Activated naive CD4-positive, alpha-beta T cell treated with anti-CD3 and anti-CD28 coated beads for 36 hours (primary cell): ENCODE data around the gene TIMM22. TPM values are rescaled to one million over a fixed set of nuclear protein-coding genes. Genes with fewer than 3 reads are reported as not detected.
"Not testable (repeated sequence)": the region's sequence is repeated elsewhere in the genome, so short reads cannot be mapped to it uniquely, and the experiment has no call there.

ENCODE experiments used
- CTCF ChIA-PET: fragments of 350-600 bp; sonication (Branson Sonifier 250); formaldehyde crosslinking; loops from one replicate; lab custom pipeline; 2021; ENCODE audit warnings: antibody characterized with exemption; lab: Charles Lee
- DNase-seq: peaks from one replicate; pipeline ENCODE4 v3.0.0-alpha.2; 2020
- H3K27ac Mint-ChIP-seq: one replicate; pipeline ENCODE4 v1.8.0; 2021; ENCODE audit warnings: mild to moderate bottlenecking, mixed read lengths
- H3K27me3 Mint-ChIP-seq: one replicate; pipeline ENCODE4 v1.8.0; 2021; ENCODE audit warnings: low read depth, mixed read lengths
- H3K36me3 Mint-ChIP-seq: one replicate; pipeline ENCODE4 v1.8.0; 2021; ENCODE audit warnings: low read depth, mixed read lengths
- H3K4me1 Mint-ChIP-seq: one replicate; pipeline ENCODE4 v1.8.0; 2021; ENCODE audit warnings: low read depth, mixed read lengths
- H3K4me3 Mint-ChIP-seq: one replicate; pipeline ENCODE4 v1.8.0; 2021; ENCODE audit warnings: mild to moderate bottlenecking, moderate library complexity, mixed read lengths
- H3K9me3 Mint-ChIP-seq: one replicate; pipeline ENCODE4 v1.8.0; 2021; ENCODE audit warnings: mixed read lengths
- intact Hi-C: fragments of 100-400 bp; cut with micrococcal nuclease; formaldehyde crosslinking; loops from one replicate; pipeline ENCODE4 v1.15.1; 2023
- total RNA-seq, 2 experiments: library from RNA; stranded (reverse); gene quantifications; one replicate each; pipeline ENCODE4 v1.2.3, GENCODE V29; 2021

Gene TIMM22
- total RNA-seq, result 1 to 10 TPM; 7.3 to 7.4 TPM

GRCh38 chr17:996554-997344 is at the start of gene TIMM22:
Gene TIMM22 (plus strand): TSS chr17:997129. CDS start chr17:997143, 14 bp downstream.
- peak; percentile 95 for DNase-seq
- intact Hi-C loops, result loop anchor here (1.0 to 5.0 kb wide), 7 partner anchors 16 to 586 kb away; partner anchors contain the start of genes GLOD4, MRM3 and VPS53
- H3K9me3 Mint-ChIP-seq, result peaks cover 15% of the 10 kb centered on the region
- peak within 1 kb of the TSS; percentile 90 for H3K4me3 Mint-ChIP-seq
- CTCF ChIA-PET, result interaction anchor here (0.6 to 2.7 kb wide), 14 partner anchors 11 to 215 kb away, joined by 3 to 13 read pairs (median 4); partner anchors contain the start of genes GLOD4, MRM3 and NXN
- no peaks in the 10 kb centered on the region for H3K27me3 Mint-ChIP-seq
- peak within 1 kb of the TSS; percentile 96 for H3K27ac Mint-ChIP-seq
- H3K36me3 Mint-ChIP-seq, result peaks cover 22% of the 10 kb centered on the region
- H3K4me1 Mint-ChIP-seq, result peaks cover 26% of the 10 kb centered on the region

GRCh38 chr17:948284-948852 is 48.6 kb upstream of the TIMM22 start:
- no peaks in the 10 kb centered on the region for H3K9me3 Mint-ChIP-seq
- intact Hi-C loops, result no loop called here
- no peak overlapping the region for H3K27ac Mint-ChIP-seq
- peaks cover 12% of the 10 kb centered on the region for H3K27me3 Mint-ChIP-seq
- H3K4me1 Mint-ChIP-seq, result no peaks in the 10 kb centered on the region
- no peaks in the 10 kb centered on the region for H3K36me3 Mint-ChIP-seq
- H3K4me3 Mint-ChIP-seq, result no peak overlapping the region
- no peak for DNase-seq
- CTCF ChIA-PET, result no interaction called here

- intact Hi-C loops, result no loop called here
- Mint-ChIP-seq H3K4me3 (no peak overlapping the region), H3K27ac (no peak overlapping the region), H3K4me1 (no peaks in the 10 kb centered on the region), H3K9me3 (no peaks in the 10 kb centered on the region), H3K27me3 (peaks cover 15% of the 10 kb centered on the region), H3K36me3 (no peaks in the 10 kb centered on the region)
- CTCF ChIA-PET, result interaction anchor here (0.6 kb wide), 1 partner anchor 152 kb away, joined by 3 read pairs; no protein-coding TSS in a partner anchor
- no peak for DNase-seq
These were observed 47.2 kb upstream of the TIMM22 start for GRCh38 chr17:949623-950303.

GRCh38 chr17:951325-952132 is 45.4 kb upstream of the TIMM22 start:
- no peaks in the 10 kb centered on the region for H3K36me3 Mint-ChIP-seq
- no peak overlapping the region for H3K27ac Mint-ChIP-seq
- CTCF ChIA-PET, result no interaction called here
- no peak for DNase-seq
- H3K27me3 Mint-ChIP-seq, result peaks cover 19% of the 10 kb centered on the region
- H3K9me3 Mint-ChIP-seq, result no peaks in the 10 kb centered on the region
- no peaks in the 10 kb centered on the region for H3K4me1 Mint-ChIP-seq
- intact Hi-C loops, result no loop called here
- no peak overlapping the region for H3K4me3 Mint-ChIP-seq

GRCh38 chr17:952592-952991 is 44.3 kb upstream of the TIMM22 start:
- H3K4me1 Mint-ChIP-seq, H3K4me3 Mint-ChIP-seq, H3K36me3 Mint-ChIP-seq, CTCF ChIA-PET, H3K9me3 Mint-ChIP-seq, DNase-seq, intact Hi-C loops, H3K27ac Mint-ChIP-seq: not testable (repeated sequence)
- peaks cover 19% of the 10 kb centered on the region for H3K27me3 Mint-ChIP-seq

- no peaks in the 10 kb centered on the region for H3K4me1 Mint-ChIP-seq
- no peak overlapping the region for H3K27ac Mint-ChIP-seq
- no peaks in the 10 kb centered on the region for H3K36me3 Mint-ChIP-seq
- intact Hi-C loops, result no loop called here
- H3K9me3 Mint-ChIP-seq, result no peaks in the 10 kb centered on the region
- CTCF ChIA-PET, result no interaction called here
- H3K4me3 Mint-ChIP-seq, result no peak overlapping the region
- no peak for DNase-seq
- H3K27me3 Mint-ChIP-seq, result peaks cover 19% of the 10 kb centered on the region
These were observed 43.2 kb upstream of the TIMM22 start for GRCh38 chr17:953767-954166.

- CTCF ChIA-PET, result no interaction called here
- intact Hi-C loops, result no loop called here
- H3K27ac Mint-ChIP-seq, result no peak overlapping the region
- H3K4me1 Mint-ChIP-seq, result no peaks in the 10 kb centered on the region
- no peak overlapping the region for H3K4me3 Mint-ChIP-seq
- no peaks in the 10 kb centered on the region for H3K9me3 Mint-ChIP-seq
- H3K36me3 Mint-ChIP-seq, result no peaks in the 10 kb centered on the region
- peaks cover 19% of the 10 kb centered on the region for H3K27me3 Mint-ChIP-seq
- DNase-seq, result no peak
These were observed 42.3 kb upstream of the TIMM22 start for GRCh38 chr17:954431-955164.

- peaks cover 11% of the 10 kb centered on the region for H3K27me3 Mint-ChIP-seq
- DNase-seq, result no peak
- intact Hi-C loops, result no loop called here
- H3K4me1 Mint-ChIP-seq, result no peaks in the 10 kb centered on the region
- no peak overlapping the region for H3K4me3 Mint-ChIP-seq
- CTCF ChIA-PET, result no interaction called here
- no peak overlapping the region for H3K27ac Mint-ChIP-seq
- no peaks in the 10 kb centered on the region for H3K36me3 Mint-ChIP-seq
- H3K9me3 Mint-ChIP-seq, result no peaks in the 10 kb centered on the region
These were observed 40.0 kb upstream of the TIMM22 start for GRCh38 chr17:956905-957304.

- intact Hi-C loops, result no loop called here
- Mint-ChIP-seq H3K9me3 (no peaks in the 10 kb centered on the region), H3K27ac (no peak overlapping the region), H3K4me3 (no peak overlapping the region), H3K27me3 (peaks cover 12% of the 10 kb centered on the region), H3K4me1 (no peaks in the 10 kb centered on the region), H3K36me3 (no peaks in the 10 kb centered on the region)
- no peak for DNase-seq
- CTCF ChIA-PET, result no interaction called here
These were observed 39.0 kb upstream of the TIMM22 start for GRCh38 chr17:957856-958421.

GRCh38 chr17:958712-959451 is 38.0 kb upstream of the TIMM22 start:
- H3K27me3 Mint-ChIP-seq, result peaks cover 10% of the 10 kb centered on the region
- no peak overlapping the region for H3K27ac Mint-ChIP-seq
- no peaks in the 10 kb centered on the region for H3K9me3 Mint-ChIP-seq
- H3K36me3 Mint-ChIP-seq, result no peaks in the 10 kb centered on the region
- H3K4me1 Mint-ChIP-seq, result no peaks in the 10 kb centered on the region
- CTCF ChIA-PET, result no interaction called here
- DNase-seq, result no peak
- no peak overlapping the region for H3K4me3 Mint-ChIP-seq
- intact Hi-C loops, result no loop called here

- no peaks in the 10 kb centered on the region for H3K36me3 Mint-ChIP-seq
- CTCF ChIA-PET, result interaction anchor here (0.6 kb wide), 1 partner anchor 550 kb away, joined by 3 read pairs; no protein-coding TSS in a partner anchor
These were observed 34.8 kb upstream of the TIMM22 start for GRCh38 chr17:962166-962565.

More at GRCh38 chr17:962166-962565, 34.8 kb upstream of the TIMM22 start:
- intact Hi-C loops, result no loop called here
- Mint-ChIP-seq H3K9me3 (no peaks in the 10 kb centered on the region), H3K27me3 (peaks cover 15% of the 10 kb centered on the region), H3K4me3 (no peak overlapping the region), H3K27ac (no peak overlapping the region), H3K4me1 (no peaks in the 10 kb centered on the region)
- DNase-seq, result no peak
